Karpas-422 (cell line): ENCODE measurements around the gene NEDD4. TPM values are rescaled to one million over a fixed set of nuclear protein-coding genes. Genes with fewer than 3 reads are reported as not detected.
A peak's percentile ranks its signal among the peaks of the same experiment; 100 is the strongest.
"Not testable (repeated sequence)": the region's sequence is repeated elsewhere in the genome, so short reads cannot be mapped to it uniquely, and the experiment has no call there.

Experiments
- DNase-seq: peaks from one replicate; pipeline ENCODE4 v3.0.0-alpha.2; 2015
- H2AFZ ChIP-seq: fragments of 200-600 bp; sonication (generic); 2 replicates; pipeline ENCODE4 v1.6.1; 2014; ENCODE audit warnings: antibody characterized with exemption, low read length, mixed read lengths
- H3K27ac ChIP-seq: fragments of 200-600 bp; sonication (generic); 2 replicates; pipeline ENCODE4 v1.5.1; 2014; ENCODE audit warnings: mild to moderate bottlenecking, low read length, moderate library complexity
- H3K27me3 ChIP-seq: fragments of 200-600 bp; sonication (generic); 2 replicates; pipeline ENCODE4 v1.6.1; 2014; ENCODE audit warnings: low read length, mixed read lengths
- H3K36me3 ChIP-seq: fragments of 200-600 bp; sonication (generic); 2 replicates; pipeline ENCODE4 v1.6.1; 2014; ENCODE audit warnings: low read length, mixed read lengths; ENCODE audit not compliant: insufficient read depth
- H3K4me1 ChIP-seq: fragments of 200-600 bp; sonication (generic); 2 replicates; pipeline ENCODE4 v1.6.1; 2014; ENCODE audit warnings: mild to moderate bottlenecking, low read length, mixed read lengths
- H3K4me2 ChIP-seq: fragments of 200-600 bp; sonication (generic); 2 replicates; pipeline ENCODE4 v1.6.1; 2014; ENCODE audit warnings: low read length, low read depth, mild to moderate bottlenecking; ENCODE audit not compliant: poor library complexity, severe bottlenecking
- H3K4me3 ChIP-seq: fragments of 200-600 bp; sonication (generic); 2 replicates; pipeline ENCODE4 v1.5.1; 2014; ENCODE audit warnings: mild to moderate bottlenecking, antibody characterized with exemption, low read length, mixed read lengths
- H3K79me2 ChIP-seq: fragments of 200-600 bp; sonication (generic); 2 replicates; pipeline ENCODE4 v1.6.1; 2014; ENCODE audit warnings: mild to moderate bottlenecking, low read length, mixed read lengths
- H3K9ac ChIP-seq: fragments of 200-600 bp; sonication (generic); 2 replicates; pipeline ENCODE4 v1.6.0; 2014; ENCODE audit warnings: low read length
- H3K9me2 ChIP-seq: fragments of 200-600 bp; sonication (generic), shearing (Covaris generic); replicated peaks from 2 replicates; pipeline ENCODE4 v1.6.0; 2014; ENCODE audit warnings: mild to moderate bottlenecking, low read length, moderate library complexity; ENCODE audit not compliant: insufficient read depth
- H3K9me3 ChIP-seq: fragments of 300-700, 200-600 bp; sonication (generic); 2 replicates; pipeline ENCODE4 v1.6.1; 2014; ENCODE audit warnings: low read length, mixed read lengths
- H4K20me1 ChIP-seq: fragments of 200-600 bp; sonication (generic); 2 replicates; pipeline ENCODE4 v1.6.1; 2014; ENCODE audit warnings: mild to moderate bottlenecking, antibody characterized with exemption, low read length, low read depth; ENCODE audit not compliant: insufficient read depth
- total RNA-seq: library from RNA; depleted of rRNA; stranded (reverse); fragments of >200 nt; shearing (Covaris generic); gene quantifications from 2 replicates; pipeline ENCODE4 v1.2.3, GENCODE V29; 2014; ENCODE audit warnings: low replicate concordance

NEDD4 gene
- total RNA-seq, 1 experiment from 2014 or later: 6.3 TPM

DNA sequence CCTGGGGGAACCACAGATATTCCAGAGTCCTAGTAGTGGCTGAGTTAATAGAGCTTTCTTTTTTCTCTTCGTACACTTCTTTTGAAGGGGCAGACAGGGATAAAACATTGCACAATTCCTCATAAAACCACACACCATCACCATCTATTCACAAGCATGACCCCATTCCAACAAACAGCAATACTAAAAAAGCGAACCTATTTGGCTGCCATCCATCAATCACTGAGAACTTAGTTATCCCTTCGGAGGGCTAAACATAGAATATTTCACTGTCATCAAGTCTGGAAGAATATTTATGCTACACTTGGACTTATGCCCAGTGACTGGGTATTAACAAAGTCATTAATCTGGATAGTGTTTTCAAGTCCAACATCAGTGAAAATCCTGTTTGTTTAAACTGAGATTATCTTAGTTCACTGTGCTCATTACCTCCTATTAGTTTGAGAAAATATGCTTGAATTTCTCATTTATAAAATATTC lies 170.2 kb downstream of the NEDD4 start:
- Histone ChIP-seq H3K9me3 (no peaks in the 10 kb centered on the region), H3K9ac (no peak overlapping the region), H3K79me2 (no peaks in the 10 kb centered on the region), H3K4me2 (no peak overlapping the region), H3K27ac (no peak overlapping the region), H3K4me3 (no peak overlapping the region), H3K27me3 (no peaks in the 10 kb centered on the region), H4K20me1 (no peaks in the 10 kb centered on the region), H3K9me2 (no peaks in the 10 kb centered on the region), H3K36me3 (no peaks in the 10 kb centered on the region), H2AFZ (no peak overlapping the region), H3K4me1 (no peaks in the 10 kb centered on the region)
- no peak for DNase-seq

DNA sequence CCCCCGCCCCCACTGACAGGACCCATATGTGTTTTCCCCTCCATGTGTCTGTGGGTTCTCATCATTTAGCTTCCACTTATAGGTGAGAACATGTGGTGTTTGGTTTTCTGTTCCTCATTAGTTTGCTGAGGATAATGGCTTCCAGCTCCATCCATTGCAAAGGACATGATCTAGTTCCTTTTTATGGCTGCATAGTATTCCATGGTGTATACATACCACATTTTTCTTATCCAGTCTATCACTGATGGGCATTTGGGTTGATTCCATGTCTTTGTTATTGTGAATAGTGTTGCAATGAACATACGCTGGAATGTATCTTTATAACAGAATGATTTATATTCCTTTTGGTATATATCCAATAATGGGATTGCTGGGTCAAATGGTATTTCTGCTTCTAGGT lies 171.7 kb downstream of the NEDD4 start:
- not testable (repeated sequence) for H3K27me3 ChIP-seq, H3K36me3 ChIP-seq, H3K4me1 ChIP-seq, DNase-seq, H3K27ac ChIP-seq, H3K9ac ChIP-seq, H3K79me2 ChIP-seq, H3K9me3 ChIP-seq, H3K4me3 ChIP-seq, H3K9me2 ChIP-seq, H2AFZ ChIP-seq, H3K4me2 ChIP-seq, H4K20me1 ChIP-seq

DNA sequence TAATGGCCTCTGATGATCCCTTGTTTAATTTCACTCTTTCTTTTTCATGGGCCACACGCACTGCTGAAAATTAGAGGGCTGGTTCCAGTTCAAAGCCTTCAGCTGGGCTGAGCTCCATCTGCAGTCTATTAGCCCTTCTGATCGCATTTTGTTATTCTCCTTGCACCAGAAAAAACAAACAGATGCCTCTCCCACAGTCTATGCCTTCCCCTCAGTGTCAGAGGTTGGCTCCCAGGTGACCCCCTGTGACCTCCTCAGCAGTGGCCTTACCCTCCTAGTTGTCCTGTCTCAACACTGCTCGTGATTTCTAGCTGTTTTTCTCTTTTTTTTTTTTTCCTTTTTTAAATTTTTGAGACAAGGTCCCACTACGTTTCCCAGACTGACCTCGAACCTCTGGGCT lies 173.4 kb downstream of the NEDD4 start:
- DNase-seq: no peak
- H3K4me2 ChIP-seq: no peak overlapping the region
- no peaks in the 10 kb centered on the region for H3K9me3 ChIP-seq
- no peak overlapping the region for H3K9ac ChIP-seq
- no peak overlapping the region for H3K27ac ChIP-seq
- H3K4me3 ChIP-seq: no peak overlapping the region
- H3K27me3 ChIP-seq: no peaks in the 10 kb centered on the region
- H2AFZ ChIP-seq: no peak overlapping the region
- no peaks in the 10 kb centered on the region for H3K79me2 ChIP-seq
- no peaks in the 10 kb centered on the region for H4K20me1 ChIP-seq
- no peaks in the 10 kb centered on the region for H3K36me3 ChIP-seq
- H3K9me2 ChIP-seq: no peaks in the 10 kb centered on the region
- no peaks in the 10 kb centered on the region for H3K4me1 ChIP-seq

DNA sequence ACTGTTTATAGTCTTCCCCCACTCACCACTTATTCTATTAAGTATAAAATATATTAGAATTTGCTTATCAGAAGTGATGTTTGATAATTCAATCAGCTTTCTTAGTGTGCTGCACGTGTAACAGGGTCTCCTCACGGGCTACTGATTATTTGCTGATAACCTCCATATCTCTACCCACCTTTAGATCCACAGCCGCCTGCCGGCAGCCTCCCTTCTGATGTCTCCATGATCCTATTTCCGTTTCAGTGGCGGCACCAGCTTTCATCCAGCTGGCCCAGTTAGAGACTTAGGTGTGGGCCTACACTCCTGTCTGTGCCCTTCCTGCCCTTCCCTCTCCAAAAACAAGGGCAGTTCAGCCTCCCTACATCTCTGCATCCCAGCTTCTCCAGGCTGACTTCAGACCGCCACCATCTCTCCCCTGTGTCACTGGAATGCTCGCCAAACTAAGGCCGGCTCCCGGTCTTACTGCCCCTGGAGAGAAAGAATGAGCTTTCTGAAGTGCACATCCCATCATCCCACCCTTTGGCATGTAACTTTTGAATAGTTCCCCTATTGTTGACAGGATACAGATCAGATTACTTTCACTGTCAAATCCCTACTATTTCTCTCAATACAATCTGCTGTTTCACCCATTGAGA lies 173.9 kb downstream of the NEDD4 start:
- no peak overlapping the region for H3K4me2 ChIP-seq
- H3K4me1 ChIP-seq: no peaks in the 10 kb centered on the region
- H3K9me2 ChIP-seq: no peaks in the 10 kb centered on the region
- no peaks in the 10 kb centered on the region for H3K79me2 ChIP-seq
- no peak overlapping the region for H3K4me3 ChIP-seq
- no peak overlapping the region for H3K27ac ChIP-seq
- no peak overlapping the region for H2AFZ ChIP-seq
- no peak overlapping the region for H3K9ac ChIP-seq
- no peaks in the 10 kb centered on the region for H3K9me3 ChIP-seq
- H3K27me3 ChIP-seq: no peaks in the 10 kb centered on the region
- no peak for DNase-seq
- no peaks in the 10 kb centered on the region for H3K36me3 ChIP-seq
- no peaks in the 10 kb centered on the region for H4K20me1 ChIP-seq

DNA sequence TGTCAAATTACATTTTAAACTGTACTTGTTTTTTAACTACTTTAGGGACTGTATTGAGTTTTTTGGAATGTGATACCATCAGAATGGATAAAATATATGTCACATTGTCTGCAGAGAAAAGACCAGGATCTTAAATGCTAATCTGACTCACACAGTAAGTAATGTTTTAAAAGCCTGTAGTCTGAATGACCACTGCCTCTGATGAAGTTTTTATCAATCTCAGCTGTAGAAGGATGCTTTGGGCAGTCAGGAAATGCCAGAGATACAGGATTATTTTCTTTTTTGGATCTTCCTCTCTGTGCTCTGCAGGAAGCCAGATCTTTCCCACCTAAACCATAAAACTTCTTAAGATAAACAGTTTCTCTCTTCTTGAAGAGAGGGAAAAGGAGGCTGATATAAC lies 177.4 kb downstream of the NEDD4 start:
- Histone ChIP-seq H3K9me3 (no peaks in the 10 kb centered on the region), H3K4me2 (no peak overlapping the region), H4K20me1 (no peaks in the 10 kb centered on the region), H3K79me2 (no peaks in the 10 kb centered on the region), H3K36me3 (no peaks in the 10 kb centered on the region), H3K9me2 (no peaks in the 10 kb centered on the region), H3K9ac (no peak overlapping the region), H3K27me3 (no peaks in the 10 kb centered on the region), H3K27ac (no peak overlapping the region), H3K4me1 (no peaks in the 10 kb centered on the region), H2AFZ (no peak overlapping the region), H3K4me3 (no peak overlapping the region)
- DNase-seq: no peak

DNA sequence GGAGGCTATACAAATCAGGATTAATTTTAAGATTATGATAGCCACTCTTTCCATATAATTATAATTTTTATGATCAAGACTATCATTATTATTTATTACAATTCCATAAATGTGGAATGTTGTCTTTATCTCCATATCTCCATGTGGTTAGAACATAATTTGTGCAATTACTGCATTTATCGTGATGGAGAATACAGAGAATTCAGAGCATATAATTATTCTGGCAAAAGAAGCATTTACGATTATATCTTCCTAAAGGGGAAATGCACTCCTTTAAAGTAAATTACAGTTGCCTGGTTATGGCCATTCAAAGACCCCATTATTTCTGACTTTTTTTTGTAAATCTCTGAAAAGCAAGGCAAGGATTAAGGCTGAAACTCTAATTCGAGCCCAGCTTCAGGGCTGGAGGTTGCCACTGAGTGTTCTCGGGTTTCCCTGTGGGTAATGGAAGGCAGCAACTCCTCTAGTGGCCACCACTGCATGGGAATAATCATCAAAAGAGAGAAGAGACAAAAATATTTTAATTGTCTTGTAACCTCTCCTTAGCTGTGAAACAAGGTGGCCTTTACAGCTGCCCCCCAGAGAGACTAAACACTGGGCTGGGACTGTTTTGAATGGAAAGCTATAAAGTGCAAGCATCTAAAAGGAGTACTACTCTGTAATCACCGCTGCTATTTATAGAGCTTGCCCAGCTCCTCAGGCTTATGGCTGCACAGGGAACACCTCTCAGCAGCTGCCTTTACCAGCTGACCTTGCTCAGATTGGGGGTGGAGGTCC lies 190.6 kb downstream of the NEDD4 start:
- H3K79me2 ChIP-seq: no peaks in the 10 kb centered on the region
- H3K9me3 ChIP-seq: no peaks in the 10 kb centered on the region
- no peak overlapping the region for H3K9ac ChIP-seq
- no peak overlapping the region for H3K4me2 ChIP-seq
- H3K4me3 ChIP-seq: no peak overlapping the region
- H3K27me3 ChIP-seq: no peaks in the 10 kb centered on the region
- no peak overlapping the region for H3K27ac ChIP-seq
- H2AFZ ChIP-seq: no peak overlapping the region
- H3K9me2 ChIP-seq: no peaks in the 10 kb centered on the region
- no peak for DNase-seq
- no peaks in the 10 kb centered on the region for H3K4me1 ChIP-seq
- no peaks in the 10 kb centered on the region for H4K20me1 ChIP-seq
- H3K36me3 ChIP-seq: no peaks in the 10 kb centered on the region

DNA sequence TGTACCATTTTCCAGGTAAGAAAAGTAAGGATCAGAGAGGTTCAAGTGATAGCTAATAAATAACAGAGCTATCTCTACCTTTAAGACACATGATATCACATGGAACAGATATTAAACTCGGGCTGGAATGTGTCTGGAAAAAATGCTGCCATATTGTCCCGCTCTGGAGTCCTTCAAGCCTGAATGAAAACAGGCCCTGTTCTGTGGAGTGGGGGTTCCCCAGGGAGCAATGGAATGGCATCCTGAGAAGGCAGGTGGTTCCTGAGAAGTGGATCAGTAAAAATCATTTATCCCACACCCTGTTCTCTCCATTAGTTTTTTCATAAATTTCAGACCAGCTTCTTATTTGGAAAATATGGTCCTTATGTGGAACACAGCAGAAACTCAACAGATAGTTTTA lies 193.2 kb downstream of the NEDD4 start:
- no peaks in the 10 kb centered on the region for H3K79me2 ChIP-seq
- H3K4me2 ChIP-seq: no peak overlapping the region

DNA sequence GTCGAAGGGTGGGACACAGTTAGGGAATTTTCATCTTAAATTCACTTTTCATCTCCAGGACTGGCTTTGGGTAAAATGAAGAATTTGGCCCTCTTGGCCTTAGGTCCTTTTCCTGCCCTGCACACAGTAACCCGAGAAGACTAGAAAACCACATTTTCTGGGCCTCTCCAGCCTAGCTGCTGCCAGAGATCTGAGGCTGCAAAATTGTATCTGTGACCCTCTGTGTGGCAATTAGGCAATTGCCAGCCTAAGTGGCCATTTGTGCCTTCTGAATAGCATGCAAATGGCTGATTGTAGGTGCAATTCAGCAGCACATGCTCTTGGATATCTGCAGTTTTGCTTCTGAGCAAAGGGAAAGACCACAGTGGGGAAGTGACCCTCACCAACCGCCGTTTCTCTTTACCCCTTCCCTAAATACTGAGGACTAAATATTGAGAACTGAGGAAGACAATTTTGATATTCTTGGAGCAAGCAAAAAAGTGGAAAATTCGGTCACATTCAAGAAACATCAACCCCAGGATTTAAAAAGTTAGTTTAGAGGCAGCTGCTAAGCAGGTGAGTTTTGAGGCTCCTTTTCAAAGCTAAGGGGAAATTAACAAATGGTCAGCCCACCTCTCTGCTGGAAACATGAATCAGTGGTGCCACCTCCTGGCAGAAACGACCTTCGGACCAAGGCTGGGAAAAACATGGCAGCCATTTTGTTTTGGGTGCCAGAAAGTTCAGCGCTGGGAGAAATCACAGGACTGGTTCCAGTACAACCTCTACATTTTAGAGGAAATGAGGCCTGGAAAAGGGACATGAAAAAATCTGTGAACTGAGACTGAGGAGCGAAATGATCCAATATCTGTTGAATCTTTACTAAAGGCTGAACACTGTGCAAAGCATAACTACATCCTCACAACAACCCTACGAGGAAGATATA lies 193.9 kb downstream of the NEDD4 start:
- no peak overlapping the region for H3K27ac ChIP-seq
- no peaks in the 10 kb centered on the region for H3K27me3 ChIP-seq
- H3K4me2 ChIP-seq: no peak overlapping the region
- peak; percentile 78 for DNase-seq
- H3K4me3 ChIP-seq: no peak overlapping the region
- no peaks in the 10 kb centered on the region for H3K4me1 ChIP-seq
- H3K9me2 ChIP-seq: no peaks in the 10 kb centered on the region
- peak overlapping the region; percentile 98 for H2AFZ ChIP-seq
- no peaks in the 10 kb centered on the region for H3K36me3 ChIP-seq
- H3K9me3 ChIP-seq: no peaks in the 10 kb centered on the region
- H3K9ac ChIP-seq: no peak overlapping the region
- H3K79me2 ChIP-seq: no peaks in the 10 kb centered on the region
- no peaks in the 10 kb centered on the region for H4K20me1 ChIP-seq

More for the DNA sequence above, 193.2 kb downstream of the NEDD4 start:
- H3K36me3 ChIP-seq: no peaks in the 10 kb centered on the region
- DNase-seq: no peak
- H3K4me1 ChIP-seq: no peaks in the 10 kb centered on the region
- H4K20me1 ChIP-seq: no peaks in the 10 kb centered on the region
- H3K9ac ChIP-seq: no peak overlapping the region
- H3K9me3 ChIP-seq: no peaks in the 10 kb centered on the region
- H3K4me3 ChIP-seq: no peak overlapping the region
- no peaks in the 10 kb centered on the region for H3K27me3 ChIP-seq
- no peaks in the 10 kb centered on the region for H3K9me2 ChIP-seq
- H2AFZ ChIP-seq: peak overlapping the region; percentile 98
- H3K27ac ChIP-seq: no peak overlapping the region
